ENCODE data around the gene PLCH1. TPM values are rescaled to one million over a fixed set of nuclear protein-coding genes. Genes with fewer than 3 reads are reported as not detected.

The PLCH1 gene
- total RNA-seq, 4 donors from 2014 or later: 0.68 to 1.2 (median 0.87) TPM

DNA sequence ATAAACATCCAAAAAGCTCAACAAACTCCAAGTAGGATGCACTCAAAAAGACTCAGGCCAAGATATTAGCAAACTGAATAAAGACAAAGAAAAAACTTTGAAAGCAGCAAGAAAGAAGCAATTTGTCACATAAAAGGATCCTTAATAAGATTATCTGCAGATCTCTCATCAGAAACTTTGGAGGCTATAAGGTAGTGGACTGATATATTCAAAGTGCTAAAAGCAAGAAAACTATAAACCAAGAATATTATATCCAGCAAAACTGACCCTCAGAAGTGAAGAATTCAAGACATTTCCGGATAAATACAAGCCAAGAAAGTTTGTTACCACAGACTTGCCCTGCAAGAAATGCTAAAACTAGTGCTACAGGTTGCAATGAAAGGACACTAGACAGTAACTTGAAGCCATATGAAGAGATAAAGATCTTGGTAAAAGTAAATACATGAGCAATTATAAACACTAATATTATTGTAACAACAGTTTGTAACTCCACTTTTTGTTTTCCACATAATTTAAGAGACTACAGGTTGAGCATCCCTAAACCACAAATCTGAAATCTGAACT is 37.6 kb upstream of the PLCH1 start:
- Histone ChIP-seq H3K27ac (no peak overlapping the region), H3K4me3 (no peak overlapping the region), H3K36me3 (no peaks in the 10 kb centered on the region), H3K4me1 (no peaks in the 10 kb centered on the region), H3K27me3 (no peaks in the 10 kb centered on the region), H3K9me3 (no peaks in the 10 kb centered on the region)
- DNase-seq (ENCODE audit: low spot score in 2 of 2): no peak
- WGBS: 97% methylated on average over 1 of the region's 1 CpG
- no peak for TF ChIP-seq EP300 (IDR thresholded peaks at IDR 0.05)
- TF ChIP-seq, protein P1, sequence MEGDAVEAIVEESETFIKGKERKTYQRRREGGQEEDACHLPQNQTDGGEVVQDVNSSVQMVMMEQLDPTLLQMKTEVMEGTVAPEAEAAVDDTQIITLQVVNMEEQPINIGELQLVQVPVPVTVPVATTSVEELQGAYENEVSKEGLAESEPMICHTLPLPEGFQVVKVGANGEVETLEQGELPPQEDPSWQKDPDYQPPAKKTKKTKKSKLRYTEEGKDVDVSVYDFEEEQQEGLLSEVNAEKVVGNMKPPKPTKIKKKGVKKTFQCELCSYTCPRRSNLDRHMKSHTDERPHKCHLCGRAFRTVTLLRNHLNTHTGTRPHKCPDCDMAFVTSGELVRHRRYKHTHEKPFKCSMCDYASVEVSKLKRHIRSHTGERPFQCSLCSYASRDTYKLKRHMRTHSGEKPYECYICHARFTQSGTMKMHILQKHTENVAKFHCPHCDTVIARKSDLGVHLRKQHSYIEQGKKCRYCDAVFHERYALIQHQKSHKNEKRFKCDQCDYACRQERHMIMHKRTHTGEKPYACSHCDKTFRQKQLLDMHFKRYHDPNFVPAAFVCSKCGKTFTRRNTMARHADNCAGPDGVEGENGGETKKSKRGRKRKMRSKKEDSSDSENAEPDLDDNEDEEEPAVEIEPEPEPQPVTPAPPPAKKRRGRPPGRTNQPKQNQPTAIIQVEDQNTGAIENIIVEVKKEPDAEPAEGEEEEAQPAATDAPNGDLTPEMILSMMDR (IDR thresholded peaks at IDR 0.05): no peak
- TF ChIP-seq POLR2AphosphoS5 (IDR thresholded peaks at IDR 0.05): no peak
- TF ChIP-seq POLR2A (IDR thresholded peaks at IDR 0.05): no peak

DNA sequence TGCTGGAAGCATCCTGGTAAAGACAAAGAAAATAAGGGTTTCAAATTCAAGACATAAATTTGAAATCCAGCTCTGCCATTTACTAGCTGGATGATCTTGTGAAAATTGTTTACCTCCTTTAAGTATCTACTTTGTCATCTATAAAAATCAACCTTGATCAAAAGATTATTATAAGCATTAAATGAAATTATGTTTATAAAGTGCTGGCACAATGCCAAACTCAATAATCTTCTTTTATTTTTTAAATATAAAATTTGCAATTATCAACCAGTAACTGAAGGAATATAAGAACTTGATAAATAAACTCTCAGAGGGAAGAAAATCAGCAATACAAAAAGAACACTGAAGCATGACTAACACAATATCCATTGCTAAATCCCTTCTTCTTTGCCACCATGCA is 35.4 kb upstream of the PLCH1 start:
- Histone ChIP-seq H3K27ac (no peak overlapping the region), H3K36me3 (no peaks in the 10 kb centered on the region), H3K4me3 (no peak overlapping the region), H3K9me3 (no peaks in the 10 kb centered on the region), H3K27me3 (no peaks in the 10 kb centered on the region), H3K4me1 (no peaks in the 10 kb centered on the region)
- TF ChIP-seq, protein P1 (IDR thresholded peaks at IDR 0.05): no peak
- TF ChIP-seq POLR2A (IDR thresholded peaks at IDR 0.05): no peak
- DNase-seq (ENCODE audit: low spot score in 2 of 2): no peak

DNA sequence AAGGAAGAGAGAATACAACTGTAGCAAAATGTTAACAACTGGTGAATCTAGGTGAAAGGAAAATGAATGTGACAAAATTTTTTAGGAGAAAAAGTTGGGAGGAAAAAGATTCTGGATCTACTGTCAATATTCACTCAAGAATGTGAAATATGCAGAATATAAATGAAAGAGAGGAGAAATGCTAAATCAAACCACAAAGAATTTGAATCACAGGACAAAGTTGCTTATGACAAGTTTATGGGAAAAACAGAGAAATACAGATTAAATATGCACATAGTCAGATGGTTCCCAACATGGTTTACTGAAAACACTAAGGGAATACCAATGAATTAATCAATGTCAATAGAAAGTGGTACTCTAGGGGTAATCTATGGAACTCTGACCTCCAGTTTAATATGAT is 33.6 kb upstream of the PLCH1 start:
- Histone ChIP-seq H3K4me1 (no peaks in the 10 kb centered on the region), H3K27ac (no peak overlapping the region), H3K27me3 (no peaks in the 10 kb centered on the region), H3K4me3 (no peak overlapping the region), H3K9me3 (no peaks in the 10 kb centered on the region), H3K36me3 (peaks cover 7% of the 10 kb centered on the region)
- no peak for TF ChIP-seq EP300 (IDR thresholded peaks at IDR 0.05)
- TF ChIP-seq POLR2A (IDR thresholded peaks at IDR 0.05): no peak
- no peak for TF ChIP-seq POLR2AphosphoS5 (IDR thresholded peaks at IDR 0.05)
- TF ChIP-seq, protein P1 (IDR thresholded peaks at IDR 0.05): no peak
- no peak for DNase-seq (ENCODE audit: low spot score in 2 of 2)

DNA sequence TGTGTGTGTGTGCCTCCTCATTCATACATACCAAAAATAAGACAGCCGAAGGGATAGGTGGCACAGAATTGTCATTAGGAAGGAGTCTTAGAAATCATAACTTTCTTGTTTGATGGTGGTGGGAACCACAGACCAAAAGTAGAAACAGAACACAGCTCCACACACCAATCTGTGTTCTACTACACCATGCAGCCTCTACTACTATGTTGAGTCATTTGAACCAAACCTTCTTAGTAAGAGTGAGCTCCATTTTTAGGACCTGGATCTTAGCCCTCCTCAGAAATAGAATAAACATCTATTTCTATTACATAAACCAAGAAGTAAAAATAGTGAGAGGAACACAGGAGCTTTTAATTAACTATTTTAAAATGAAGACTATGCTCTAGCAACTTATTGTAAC is 27.9 kb upstream of the PLCH1 start:
- Histone ChIP-seq H3K4me3 (no peak overlapping the region), H3K4me1 (no peaks in the 10 kb centered on the region), H3K27me3 (no peaks in the 10 kb centered on the region), H3K9me3 (no peaks in the 10 kb centered on the region), H3K36me3 (peaks cover 11% of the 10 kb centered on the region), H3K27ac (no peak overlapping the region)
- TF ChIP-seq, protein P1 (IDR thresholded peaks at IDR 0.05): no peak
- TF ChIP-seq POLR2A (IDR thresholded peaks at IDR 0.05) (no peak), POLR2AphosphoS5 (IDR thresholded peaks at IDR 0.05) (no peak), EP300 (IDR thresholded peaks at IDR 0.05) (no peak)
- 100% methylated on average over 1 of the region's 1 CpG for WGBS
- no peak for DNase-seq (ENCODE audit: low spot score in 2 of 2)

DNA sequence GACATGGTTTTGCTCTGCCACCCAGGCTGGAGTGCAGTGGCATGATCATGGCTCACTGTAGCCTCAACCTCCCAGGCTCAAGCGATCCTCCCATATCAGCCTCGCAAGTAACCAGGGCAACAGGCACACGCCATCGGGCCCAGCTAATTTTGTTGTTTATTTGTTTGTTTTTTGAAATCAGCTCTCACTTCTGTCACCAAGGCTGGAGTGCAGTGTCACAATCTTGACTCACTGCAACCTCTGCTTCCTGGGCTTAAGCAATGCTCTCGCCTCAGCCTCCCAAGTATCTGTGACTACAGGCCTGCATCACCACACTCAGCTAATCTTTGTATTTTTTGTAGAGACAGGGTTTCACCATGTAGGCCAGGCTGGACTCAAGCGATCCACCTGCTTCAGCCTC is 26.3 kb upstream of the PLCH1 start:
- no peaks in the 10 kb centered on the region for H3K4me1 ChIP-seq
- TF ChIP-seq POLR2A (IDR thresholded peaks at IDR 0.05): no peak
- no peak for TF ChIP-seq POLR2AphosphoS5 (IDR thresholded peaks at IDR 0.05)
- TF ChIP-seq EP300 (IDR thresholded peaks at IDR 0.05): no peak
- TF ChIP-seq, protein P1 (IDR thresholded peaks at IDR 0.05): no peak
- 99% methylated on average over 6 of the region's 6 CpGs for WGBS
- H3K27me3 ChIP-seq: no peaks in the 10 kb centered on the region
- DNase-seq (ENCODE audit: low spot score in 2 of 2): no peak
- peaks cover 11% of the 10 kb centered on the region for H3K36me3 ChIP-seq
- H3K4me3 ChIP-seq: no peak overlapping the region
- H3K27ac ChIP-seq: no peak overlapping the region
- no peaks in the 10 kb centered on the region for H3K9me3 ChIP-seq
